ENCODE results near the gene SH3TC2. TPM values are rescaled to one million over a fixed set of nuclear protein-coding genes. Genes with fewer than 3 reads are reported as not detected.

Gene SH3TC2
- total RNA-seq, 1 donor from 2014 or later: 5.7 TPM

GRCh38 chr5:149036168-149036567, 26.7 kb downstream of the SH3TC2 start:
- Histone ChIP-seq H3K4me1 (ENCODE audit: control insufficient read depth in 3 of 3, insufficient read depth in 3 of 3, low read length in 3 of 3) (peaks cover 0 to 8% (median 6%) of the 10 kb centered on the region in 3 donors), H3K27me3 (ENCODE audit: control insufficient read depth in 3 of 3, insufficient read depth in 3 of 3, low read length in 3 of 3) (no peaks in the 10 kb centered on the region), H3K9ac (ENCODE audit: low read depth in 1 of 3, low read length in 3 of 3) (no peak overlapping the region), H3K4me3 (ENCODE audit: low read length in 3 of 3) (no peak overlapping the region), H3K9me3 (ENCODE audit: control insufficient read depth in 3 of 3, low read length in 3 of 3) (no peaks in the 10 kb centered on the region), H3K36me3 (ENCODE audit: control insufficient read depth in 3 of 3, insufficient read depth in 3 of 3, low read length in 3 of 3) (no peaks in the 10 kb centered on the region), H3K27ac (ENCODE audit: low read depth, low read length) (no peak overlapping the region)

DNA sequence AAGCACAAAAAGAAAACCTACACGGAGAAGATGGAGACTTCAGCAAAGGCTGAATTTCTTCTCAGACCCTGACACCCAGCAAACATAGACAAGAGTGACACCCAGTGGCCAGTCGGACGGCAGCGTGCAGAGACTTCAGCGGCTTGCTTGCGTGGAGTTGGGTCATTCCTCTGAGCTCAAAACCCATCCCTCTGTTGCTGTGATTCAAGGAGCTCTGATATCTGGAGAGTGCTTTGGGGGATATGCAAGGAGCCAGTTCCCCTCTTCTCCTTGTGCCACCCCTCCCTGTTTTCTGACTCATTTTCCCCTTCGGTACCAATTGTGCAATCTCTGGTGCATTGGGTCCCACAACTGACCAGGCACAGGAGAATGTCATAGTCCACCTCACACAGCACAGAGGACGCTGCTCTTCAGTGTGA, 27.5 kb downstream of the SH3TC2 start:
- Histone ChIP-seq H3K4me1 (ENCODE audit: control insufficient read depth in 3 of 3, insufficient read depth in 3 of 3, low read length in 3 of 3) (peaks cover 0 to 8% (median 6%) of the 10 kb centered on the region in 3 donors), H3K4me3 (ENCODE audit: low read length in 3 of 3) (no peak overlapping the region), H3K9ac (ENCODE audit: low read depth in 1 of 3, low read length in 3 of 3) (no peak overlapping the region), H3K9me3 (ENCODE audit: control insufficient read depth in 3 of 3, low read length in 3 of 3) (no peaks in the 10 kb centered on the region), H3K36me3 (ENCODE audit: control insufficient read depth in 3 of 3, insufficient read depth in 3 of 3, low read length in 3 of 3) (no peaks in the 10 kb centered on the region), H3K27ac (ENCODE audit: low read depth, low read length) (no peak overlapping the region), H3K27me3 (ENCODE audit: control insufficient read depth in 3 of 3, insufficient read depth in 3 of 3, low read length in 3 of 3) (no peaks in the 10 kb centered on the region)

DNA sequence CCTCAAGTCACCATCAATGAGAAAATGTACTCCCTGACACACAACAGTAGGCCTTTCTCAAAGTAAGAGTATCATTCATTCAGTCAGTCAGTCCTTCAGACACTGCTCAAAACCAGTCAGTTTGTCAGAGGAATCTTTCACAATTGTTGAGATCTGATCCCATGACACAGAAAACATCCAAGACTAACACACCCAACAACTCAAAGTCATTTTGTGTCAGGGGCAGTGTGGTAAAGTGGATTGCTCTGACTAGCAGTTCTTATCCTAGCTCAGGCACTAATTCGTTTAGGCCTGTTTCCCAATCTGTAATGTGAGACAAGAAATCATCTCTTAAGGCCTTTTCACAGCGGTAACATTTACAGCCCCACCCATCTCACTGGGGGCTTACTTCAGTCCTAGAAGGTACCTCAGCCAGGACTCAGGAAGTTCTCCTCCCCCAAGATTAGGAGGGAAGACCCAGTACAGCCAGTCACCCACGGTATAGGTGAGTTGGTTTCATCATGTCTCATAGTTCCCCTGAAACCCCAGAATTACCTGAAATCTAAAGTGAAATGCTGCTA, 31.9 kb downstream of the SH3TC2 start:
- H3K36me3 ChIP-seq (ENCODE audit: control insufficient read depth in 3 of 3, insufficient read depth in 3 of 3, low read length in 3 of 3): peaks cover 0 to 3% (median 0%) of the 10 kb centered on the region in 3 donors

GRCh38 chr5:149030392-149030791, 32.5 kb downstream of the SH3TC2 start:
- Histone ChIP-seq H3K9ac (ENCODE audit: low read depth in 1 of 3, low read length in 3 of 3) (no peak overlapping the region), H3K4me3 (ENCODE audit: low read length in 3 of 3) (no peak overlapping the region), H3K4me1 (ENCODE audit: control insufficient read depth in 3 of 3, insufficient read depth in 3 of 3, low read length in 3 of 3) (no peaks in the 10 kb centered on the region), H3K9me3 (ENCODE audit: control insufficient read depth in 3 of 3, low read length in 3 of 3) (no peaks in the 10 kb centered on the region), H3K27me3 (ENCODE audit: control insufficient read depth in 3 of 3, insufficient read depth in 3 of 3, low read length in 3 of 3) (no peaks in the 10 kb centered on the region), H3K36me3 (ENCODE audit: control insufficient read depth in 3 of 3, insufficient read depth in 3 of 3, low read length in 3 of 3) (peaks cover 0 to 3% (median 0%) of the 10 kb centered on the region in 3 donors), H3K27ac (ENCODE audit: low read depth, low read length) (no peak overlapping the region)

More for the DNA sequence above, 31.9 kb downstream of the SH3TC2 start:
- no peaks in the 10 kb centered on the region for H3K27me3 ChIP-seq (ENCODE audit: control insufficient read depth in 3 of 3, insufficient read depth in 3 of 3, low read length in 3 of 3)
- no peak overlapping the region for H3K9ac ChIP-seq (ENCODE audit: low read depth in 1 of 3, low read length in 3 of 3)
- H3K27ac ChIP-seq (ENCODE audit: low read depth, low read length): no peak overlapping the region
- no peaks in the 10 kb centered on the region for H3K9me3 ChIP-seq (ENCODE audit: control insufficient read depth in 3 of 3, low read length in 3 of 3)
- peaks cover 0 to under 1% (median 0%) of the 10 kb centered on the region in 3 donors for H3K4me1 ChIP-seq (ENCODE audit: control insufficient read depth in 3 of 3, insufficient read depth in 3 of 3, low read length in 3 of 3)
- H3K4me3 ChIP-seq (ENCODE audit: low read length in 3 of 3): no peak overlapping the region

DNA sequence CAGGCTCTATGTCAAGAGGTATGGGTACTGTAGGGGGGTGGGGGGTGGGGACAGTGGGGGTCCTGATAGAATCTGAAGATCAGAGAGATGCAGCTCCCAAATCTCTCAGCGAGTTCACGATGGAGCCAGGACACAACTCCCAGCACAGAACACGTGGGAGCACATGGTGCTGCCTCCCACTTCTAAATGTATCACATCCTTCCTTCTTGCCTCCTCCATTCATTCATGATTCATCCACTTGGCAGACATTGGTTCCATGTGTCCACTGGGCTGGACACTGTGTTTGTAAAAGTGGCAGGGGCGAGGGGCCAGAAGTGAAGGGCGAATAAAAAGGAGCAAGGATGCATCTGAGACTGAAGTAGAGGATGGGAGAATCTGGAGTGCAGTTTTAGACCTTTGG, 33.9 kb downstream of the SH3TC2 start:
- peaks cover 0 to 3% (median 0%) of the 10 kb centered on the region in 3 donors for H3K36me3 ChIP-seq (ENCODE audit: control insufficient read depth in 3 of 3, insufficient read depth in 3 of 3, low read length in 3 of 3)
- H3K27ac ChIP-seq (ENCODE audit: low read depth, low read length): no peak overlapping the region
- no peaks in the 10 kb centered on the region for H3K27me3 ChIP-seq (ENCODE audit: control insufficient read depth in 3 of 3, insufficient read depth in 3 of 3, low read length in 3 of 3)
- no peaks in the 10 kb centered on the region for H3K9me3 ChIP-seq (ENCODE audit: control insufficient read depth in 3 of 3, low read length in 3 of 3)
- no peak overlapping the region for H3K9ac ChIP-seq (ENCODE audit: low read depth in 1 of 3, low read length in 3 of 3)
- peaks cover 0 to 3% (median 2%) of the 10 kb centered on the region in 3 donors for H3K4me1 ChIP-seq (ENCODE audit: control insufficient read depth in 3 of 3, insufficient read depth in 3 of 3, low read length in 3 of 3)
- H3K4me3 ChIP-seq (ENCODE audit: low read length in 3 of 3): no peak overlapping the region

DNA sequence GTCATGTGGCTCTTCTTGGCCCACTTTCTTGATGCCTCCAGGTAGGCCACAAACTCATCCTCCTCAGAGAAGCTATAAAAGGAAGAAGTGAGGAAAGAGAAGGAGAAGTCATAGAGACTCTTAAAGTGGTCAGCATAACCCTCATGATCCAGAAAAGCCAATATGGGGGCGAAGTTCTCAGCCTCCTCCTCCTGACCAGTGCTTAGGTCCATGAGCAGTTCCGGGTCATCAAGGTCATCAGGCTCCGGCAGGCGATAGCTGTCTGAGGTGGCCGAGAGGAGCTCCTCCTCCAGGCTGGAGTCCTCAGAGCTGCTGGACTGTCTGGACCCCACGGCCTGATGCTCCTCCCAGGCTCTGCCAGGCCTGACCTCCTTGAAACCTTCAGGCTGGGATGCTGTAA, 34.7 kb downstream of the SH3TC2 start:
- peaks cover 0 to 3% (median 0%) of the 10 kb centered on the region in 3 donors for H3K36me3 ChIP-seq (ENCODE audit: control insufficient read depth in 3 of 3, insufficient read depth in 3 of 3, low read length in 3 of 3)
- H3K9ac ChIP-seq (ENCODE audit: low read depth in 1 of 3, low read length in 3 of 3): no peak overlapping the region
- H3K9me3 ChIP-seq (ENCODE audit: control insufficient read depth in 3 of 3, low read length in 3 of 3): no peaks in the 10 kb centered on the region
- peaks cover 0 to 5% (median 2%) of the 10 kb centered on the region in 3 donors for H3K4me1 ChIP-seq (ENCODE audit: control insufficient read depth in 3 of 3, insufficient read depth in 3 of 3, low read length in 3 of 3)
- H3K4me3 ChIP-seq (ENCODE audit: low read length in 3 of 3): no peak overlapping the region
- no peak overlapping the region for H3K27ac ChIP-seq (ENCODE audit: low read depth, low read length)
- no peaks in the 10 kb centered on the region for H3K27me3 ChIP-seq (ENCODE audit: control insufficient read depth in 3 of 3, insufficient read depth in 3 of 3, low read length in 3 of 3)

DNA sequence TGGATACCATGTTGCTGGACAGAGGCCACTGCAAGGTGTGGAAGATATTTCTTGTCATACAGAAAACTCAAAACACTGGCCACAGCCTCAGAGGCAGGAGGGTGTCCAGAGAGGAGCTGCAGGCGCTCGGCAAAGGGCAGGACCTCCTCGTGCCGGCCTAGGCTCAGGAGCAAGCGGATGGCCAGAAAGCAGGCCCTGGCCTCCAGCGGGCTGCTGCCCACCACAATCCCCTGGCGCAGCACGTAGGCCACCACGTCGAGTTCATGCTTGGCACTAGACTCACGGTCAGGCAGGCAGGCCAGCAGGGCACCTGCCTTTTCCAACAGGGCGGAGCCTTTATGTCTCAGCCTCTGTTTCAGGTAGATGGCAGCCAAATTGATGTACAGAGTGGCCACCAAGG, 35.2 kb downstream of the SH3TC2 start:
- H3K27me3 ChIP-seq (ENCODE audit: control insufficient read depth in 3 of 3, insufficient read depth in 3 of 3, low read length in 3 of 3): no peaks in the 10 kb centered on the region

DNA sequence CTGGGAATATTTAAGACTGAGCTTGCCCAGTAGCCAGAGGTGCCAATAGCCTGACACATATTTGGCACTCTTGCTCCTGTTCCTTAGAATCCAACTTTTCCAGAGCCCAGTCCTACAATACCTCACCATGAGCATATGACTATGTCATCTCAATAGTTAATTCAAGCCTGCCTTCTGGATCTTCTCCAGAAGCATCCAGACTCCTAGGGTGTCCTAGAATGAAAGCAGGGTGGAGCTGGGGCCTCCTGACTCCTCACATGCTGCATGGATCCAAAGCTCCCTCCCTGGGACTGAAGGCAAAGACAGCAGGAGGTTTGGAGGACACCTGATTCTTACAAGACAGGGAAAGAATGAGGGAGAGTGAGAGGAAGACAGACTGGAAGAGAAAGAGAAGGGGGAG, 37.9 kb downstream of the SH3TC2 start:
- H3K36me3 ChIP-seq (ENCODE audit: control insufficient read depth in 3 of 3, insufficient read depth in 3 of 3, low read length in 3 of 3): peaks cover 0 to 3% (median 0%) of the 10 kb centered on the region in 3 donors
- no peak overlapping the region for H3K27ac ChIP-seq (ENCODE audit: low read depth, low read length)
- no peaks in the 10 kb centered on the region for H3K27me3 ChIP-seq (ENCODE audit: control insufficient read depth in 3 of 3, insufficient read depth in 3 of 3, low read length in 3 of 3)
- H3K4me1 ChIP-seq (ENCODE audit: control insufficient read depth in 3 of 3, insufficient read depth in 3 of 3, low read length in 3 of 3): peaks cover 0 to 5% (median 2%) of the 10 kb centered on the region in 3 donors
- H3K9ac ChIP-seq (ENCODE audit: low read depth in 1 of 3, low read length in 3 of 3): no peak overlapping the region
- no peak overlapping the region for H3K4me3 ChIP-seq (ENCODE audit: low read length in 3 of 3)
- no peaks in the 10 kb centered on the region for H3K9me3 ChIP-seq (ENCODE audit: control insufficient read depth in 3 of 3, low read length in 3 of 3)

More for the DNA sequence above, 35.2 kb downstream of the SH3TC2 start:
- no peak overlapping the region for H3K4me3 ChIP-seq (ENCODE audit: low read length in 3 of 3)
- peaks cover 0 to 5% (median 2%) of the 10 kb centered on the region in 3 donors for H3K4me1 ChIP-seq (ENCODE audit: control insufficient read depth in 3 of 3, insufficient read depth in 3 of 3, low read length in 3 of 3)
- no peaks in the 10 kb centered on the region for H3K9me3 ChIP-seq (ENCODE audit: control insufficient read depth in 3 of 3, low read length in 3 of 3)
- H3K9ac ChIP-seq (ENCODE audit: low read depth in 1 of 3, low read length in 3 of 3): no peak overlapping the region
- peaks cover 0 to 3% (median 0%) of the 10 kb centered on the region in 3 donors for H3K36me3 ChIP-seq (ENCODE audit: control insufficient read depth in 3 of 3, insufficient read depth in 3 of 3, low read length in 3 of 3)
- H3K27ac ChIP-seq (ENCODE audit: low read depth, low read length): no peak overlapping the region

DNA sequence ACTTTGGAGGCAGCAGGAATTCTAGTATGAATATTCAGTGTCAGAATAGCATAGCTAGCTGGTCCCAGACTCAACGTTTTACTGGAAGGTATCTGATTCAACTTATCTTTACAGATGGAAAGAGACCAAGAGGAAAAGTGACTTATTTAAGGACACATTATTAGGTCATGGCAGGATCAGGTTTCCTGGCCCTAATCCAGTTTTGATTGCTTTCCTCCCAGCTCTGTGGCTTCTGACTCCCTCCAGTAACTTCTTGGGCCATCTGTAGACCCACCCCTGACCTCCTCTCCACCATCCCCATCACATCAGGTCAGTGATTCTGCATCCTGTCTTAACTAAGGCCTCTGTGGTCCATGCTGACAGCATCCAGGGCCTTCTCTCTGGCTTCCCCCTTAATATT, 38.4 kb downstream of the SH3TC2 start:
- H3K4me3 ChIP-seq (ENCODE audit: low read length in 3 of 3): no peak overlapping the region
- peaks cover 0 to 5% (median 2%) of the 10 kb centered on the region in 3 donors for H3K4me1 ChIP-seq (ENCODE audit: control insufficient read depth in 3 of 3, insufficient read depth in 3 of 3, low read length in 3 of 3)
- no peak overlapping the region for H3K27ac ChIP-seq (ENCODE audit: low read depth, low read length)
- H3K9me3 ChIP-seq (ENCODE audit: control insufficient read depth in 3 of 3, low read length in 3 of 3): no peaks in the 10 kb centered on the region
- no peak overlapping the region for H3K9ac ChIP-seq (ENCODE audit: low read depth in 1 of 3, low read length in 3 of 3)
- H3K27me3 ChIP-seq (ENCODE audit: control insufficient read depth in 3 of 3, insufficient read depth in 3 of 3, low read length in 3 of 3): no peaks in the 10 kb centered on the region
- H3K36me3 ChIP-seq (ENCODE audit: control insufficient read depth in 3 of 3, insufficient read depth in 3 of 3, low read length in 3 of 3): peaks cover 0 to 3% (median 0%) of the 10 kb centered on the region in 3 donors

DNA sequence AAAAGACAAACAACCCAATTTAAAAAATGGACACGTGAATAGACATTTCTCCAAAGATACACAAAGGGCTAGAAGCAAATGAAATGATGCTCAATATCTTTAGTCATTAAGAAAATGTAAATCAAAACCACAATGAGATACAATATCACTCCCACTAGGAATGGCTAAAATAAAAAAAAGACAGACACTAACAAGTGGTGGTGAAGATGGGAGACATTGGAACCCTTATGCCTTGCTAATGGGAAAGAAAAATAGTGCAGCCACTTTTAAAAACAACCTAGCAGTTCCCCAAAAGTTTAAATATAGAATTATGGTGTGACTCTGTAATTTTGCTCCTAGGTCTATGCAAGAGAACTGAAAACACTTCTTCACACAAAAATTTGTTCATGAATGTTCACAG, 40.7 kb downstream of the SH3TC2 start:
- Histone ChIP-seq H3K4me3 (ENCODE audit: low read length in 3 of 3) (no peak overlapping the region), H3K27me3 (ENCODE audit: control insufficient read depth in 3 of 3, insufficient read depth in 3 of 3, low read length in 3 of 3) (no peaks in the 10 kb centered on the region), H3K9me3 (ENCODE audit: control insufficient read depth in 3 of 3, low read length in 3 of 3) (no peaks in the 10 kb centered on the region), H3K9ac (ENCODE audit: low read depth in 1 of 3, low read length in 3 of 3) (no peak overlapping the region), H3K36me3 (ENCODE audit: control insufficient read depth in 3 of 3, insufficient read depth in 3 of 3, low read length in 3 of 3) (no peaks in the 10 kb centered on the region), H3K27ac (ENCODE audit: low read depth, low read length) (no peak overlapping the region), H3K4me1 (ENCODE audit: control insufficient read depth in 3 of 3, insufficient read depth in 3 of 3, low read length in 3 of 3) (peaks cover 0 to 5% (median 2%) of the 10 kb centered on the region in 3 donors)

Measured in skeletal muscle tissue (tissue), 4 donors.